MCF 10A (cell line): ENCODE data around the gene ZNF248. TPM values are rescaled to one million over a fixed set of nuclear protein-coding genes. Genes with fewer than 3 reads are reported as not detected.
"Not testable (repeated sequence)": the region's sequence is repeated elsewhere in the genome, so short reads cannot be mapped to it uniquely, and the experiment has no call there.

Experiments
- BruUV-seq: library from RNA; stranded (reverse); fragments of 400-500 nt; replicated peaks from 2 replicates; lab custom pipeline; 2021; lab: Mats Ljungman, UMichigan
- CTCF ChIA-PET: fragments of 300-600 bp; sonication (Branson Sonifier 250); formaldehyde crosslinking; extraction: SDS; loops from one replicate; lab custom pipeline; 2021; ENCODE audit warnings: antibody characterized with exemption, inconsistent platforms; lab: Yijun Ruan, JAX
- POLR2A ChIA-PET: fragments of 300-600, 350-650 bp; sonication (Branson Sonifier 250); formaldehyde crosslinking; extraction: SDS; loops from one replicate; lab custom pipeline; 2020; ENCODE audit warnings: antibody characterized with exemption, inconsistent platforms; lab: Yijun Ruan, JAX
- DNase-seq: peaks from one replicate; pipeline ENCODE4 v3.0.0-alpha.2; 2018; ENCODE audit not compliant: unreplicated experiment
- H3K27ac Mint-ChIP-seq: one replicate; pipeline ENCODE4 v1.8.0; 2022; ENCODE audit warnings: mild to moderate bottlenecking, low read depth, mixed read lengths; ENCODE audit not compliant: unreplicated experiment
- H3K27me3 Mint-ChIP-seq: one replicate; pipeline ENCODE4 v1.8.0; 2022; ENCODE audit warnings: mixed read lengths; ENCODE audit not compliant: insufficient read depth, unreplicated experiment
- H3K36me3 Mint-ChIP-seq: one replicate; pipeline ENCODE4 v1.8.0; 2022; ENCODE audit warnings: mild to moderate bottlenecking, moderate library complexity, mixed read lengths; ENCODE audit not compliant: insufficient read depth, unreplicated experiment
- H3K4me1 Mint-ChIP-seq: one replicate; pipeline ENCODE4 v1.8.0; 2022; ENCODE audit warnings: mixed read lengths; ENCODE audit not compliant: insufficient read depth, unreplicated experiment
- H3K4me3 Mint-ChIP-seq: one replicate; pipeline ENCODE4 v1.8.0; 2022; ENCODE audit warnings: mild to moderate bottlenecking, moderate library complexity, mixed read lengths; ENCODE audit not compliant: unreplicated experiment
- H3K9me3 Mint-ChIP-seq: one replicate; pipeline ENCODE4 v1.8.0; 2022; ENCODE audit warnings: mixed read lengths; ENCODE audit not compliant: unreplicated experiment
- CTCF ChIP-seq: fragments of 200-600 bp; IDR thresholded peaks from one replicate; pipeline ENCODE4 v1.8.0; 2022; ENCODE audit warnings: antibody characterized with exemption, mild to moderate bottlenecking; ENCODE audit not compliant: unreplicated experiment
- intact Hi-C: fragments of 100-400 bp; cut with micrococcal nuclease; formaldehyde crosslinking; loops from 2 replicates; pipeline ENCODE4 v1.14.1; 2022
- total RNA-seq: library from RNA; stranded (reverse); gene quantifications from 2 replicates; pipeline ENCODE4 v1.2.3, GENCODE V29; 2022

Gene ZNF248
- total RNA-seq, 1 experiment from 2014 or later: 5.7 TPM

- H3K27me3 Mint-ChIP-seq: no peaks in the 10 kb centered on the region
- no peaks in the 10 kb centered on the region for H3K36me3 Mint-ChIP-seq
- no peaks in the 10 kb centered on the region for H3K4me1 Mint-ChIP-seq
- POLR2A ChIA-PET: no interaction called here
- no peak overlapping the region for H3K27ac Mint-ChIP-seq
- DNase-seq: no peak
- H3K4me3 Mint-ChIP-seq: no peak overlapping the region
- H3K9me3 Mint-ChIP-seq: no peaks in the 10 kb centered on the region
- no peak for TF ChIP-seq CTCF
- no TSS peak for BruUV-seq
- intact Hi-C loops: no loop called here
- CTCF ChIA-PET: interaction anchor here (2.6 kb wide), 1 partner anchor 13 kb away, joined by 21 read pairs; no protein-coding TSS in a partner anchor
Measured at GRCh38 chr10:37741831-37742230, 115.6 kb downstream of the ZNF248 start.

- intact Hi-C loops: no loop called here
Measured at GRCh38 chr10:37739181-37739580, 118.2 kb downstream of the ZNF248 start.

GRCh38 chr10:37738241-37738640, 119.2 kb downstream of the ZNF248 start:
- POLR2A ChIA-PET, H3K36me3 Mint-ChIP-seq, H3K27me3 Mint-ChIP-seq, H3K4me3 Mint-ChIP-seq, DNase-seq, BruUV-seq, H3K27ac Mint-ChIP-seq, intact Hi-C loops, H3K4me1 Mint-ChIP-seq, H3K9me3 Mint-ChIP-seq: not testable (repeated sequence)
- CTCF ChIA-PET: interaction anchor here (4.0 kb wide), 1 partner anchor 16 kb away, joined by 17 read pairs; no protein-coding TSS in a partner anchor

More at GRCh38 chr10:37739181-37739580, 118.2 kb downstream of the ZNF248 start:
- Mint-ChIP-seq H3K27ac (no peak overlapping the region), H3K27me3 (no peaks in the 10 kb centered on the region), H3K4me3 (no peak overlapping the region), H3K4me1 (no peaks in the 10 kb centered on the region), H3K9me3 (no peaks in the 10 kb centered on the region), H3K36me3 (peaks cover 6% of the 10 kb centered on the region)
- CTCF ChIA-PET: interaction anchor here (4.0 kb wide), 1 partner anchor 15 kb away, joined by 17 read pairs; no protein-coding TSS in a partner anchor
- POLR2A ChIA-PET: no interaction called here
- BruUV-seq: no TSS peak
- no peak for DNase-seq
- TF ChIP-seq CTCF: no peak

- Mint-ChIP-seq H3K4me3 (no peak overlapping the region), H3K27me3 (no peaks in the 10 kb centered on the region), H3K4me1 (no peaks in the 10 kb centered on the region), H3K9me3 (no peaks in the 10 kb centered on the region), H3K27ac (no peak overlapping the region), H3K36me3 (peaks cover 6% of the 10 kb centered on the region)
- BruUV-seq: no TSS peak
- no peak for DNase-seq
- intact Hi-C loops: no loop called here
- POLR2A ChIA-PET: no interaction called here
- no peak for TF ChIP-seq CTCF
- CTCF ChIA-PET: interaction anchor here (0.6 to 4.0 kb wide), 3 partner anchors 11 to 497 kb away, joined by 3 to 17 read pairs (median 3); no protein-coding TSS in a partner anchor
Measured at GRCh38 chr10:37737336-37737735, 120.1 kb downstream of the ZNF248 start.
